Activated CD8-positive, alpha-beta memory T cell treated with anti-CD3 and anti-CD28 coated beads for 1 hour (primary cell): ENCODE measurements around the gene L1CAM.
"Not testable (repeated sequence)": the region's sequence is repeated elsewhere in the genome, so short reads cannot be mapped to it uniquely, and the experiment has no call there.

ENCODE experiments used
- DNase-seq, 2 donors: peaks; one replicate each; pipeline ENCODE4 v3.0.0-alpha.2; 2020; ENCODE audit warnings: low read depth in 1 of 2; ENCODE audit errors: extremely low read depth in 1 of 2

L1CAM gene

DNA sequence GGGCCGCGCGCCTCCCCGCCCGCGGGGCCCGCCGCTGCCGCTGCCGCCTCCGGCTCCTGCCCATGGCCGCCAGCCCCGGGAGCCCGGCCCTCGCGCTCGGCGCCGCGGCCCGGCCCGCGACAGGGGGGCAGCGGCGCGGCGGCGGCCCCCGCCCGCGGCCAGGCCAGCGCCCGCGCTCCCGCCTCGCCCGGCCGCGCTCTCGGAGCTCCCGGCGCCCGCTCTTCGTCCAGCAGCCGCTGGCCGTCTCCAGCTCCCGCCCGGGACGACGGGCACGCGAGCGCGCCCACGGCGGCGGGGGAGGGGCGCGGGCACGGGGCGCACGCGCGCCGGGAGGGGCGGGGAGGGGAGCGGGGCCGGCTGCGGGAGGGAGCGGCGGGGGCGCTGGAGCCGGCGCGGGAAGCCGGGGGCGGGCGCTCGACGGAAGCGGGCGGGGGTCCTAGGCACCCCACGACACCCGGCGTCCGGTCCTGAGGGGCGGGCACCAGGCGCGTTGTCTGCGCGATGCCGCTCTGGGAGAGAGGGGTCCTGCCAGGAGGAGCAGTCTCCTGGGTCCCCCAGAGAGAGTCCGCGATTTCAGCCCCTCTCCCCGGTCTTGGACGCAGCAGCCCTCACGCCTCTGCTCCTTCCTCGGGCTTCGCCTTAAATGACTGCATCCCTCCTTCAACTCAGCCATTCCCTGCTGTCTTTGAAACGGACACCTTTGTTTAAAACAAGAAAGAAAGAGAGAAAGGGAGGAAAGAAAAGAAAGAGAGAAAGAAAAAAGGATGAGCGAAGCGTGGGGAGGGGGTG is 55.1 kb downstream of the L1CAM start:
- DNase-seq: no peak

- no peak for DNase-seq
These were observed 56.0 kb downstream of the L1CAM start, which contains the start of gene PDZD4 for GRCh38 chrX:153829799-153830639. Gene PDZD4, minus strand, starts transcription at chrX:153830544. Its CDS starts 246 bp downstream, at chrX:153830298.

- no peak for DNase-seq
These were observed 56.5 kb downstream of the L1CAM start for GRCh38 chrX:153829549-153829798.

- DNase-seq: no peak
These were observed 57.0 kb downstream of the L1CAM start for GRCh38 chrX:153828723-153829548.

GRCh38 chrX:153828308-153828707 is 57.7 kb downstream of the L1CAM start:
- DNase-seq: no peak

GRCh38 chrX:153827903-153828302 is 58.1 kb downstream of the L1CAM start:
- DNase-seq: no peak

DNA sequence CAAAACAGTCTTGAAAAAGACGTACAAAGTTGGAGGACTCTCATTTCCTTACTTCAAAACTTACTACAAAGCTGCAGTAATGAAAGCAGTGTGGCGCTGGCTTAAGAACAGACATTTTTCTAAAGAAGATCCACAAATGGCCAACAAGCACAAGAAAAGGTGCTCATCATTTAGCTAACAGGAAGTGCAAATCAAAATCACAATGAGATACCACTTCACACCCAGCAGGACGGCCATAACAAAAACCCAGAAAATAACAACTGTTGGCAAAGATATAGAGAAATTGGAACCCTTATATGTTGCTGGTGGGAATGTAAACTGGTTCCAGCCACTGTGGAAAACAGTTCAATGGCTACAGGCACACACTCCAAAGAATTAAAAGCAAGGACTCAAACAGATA is 59.0 kb downstream of the L1CAM start:
- no peak for DNase-seq

GRCh38 chrX:153825042-153825441 is 60.9 kb downstream of the L1CAM start:
- DNase-seq: no peak

DNA sequence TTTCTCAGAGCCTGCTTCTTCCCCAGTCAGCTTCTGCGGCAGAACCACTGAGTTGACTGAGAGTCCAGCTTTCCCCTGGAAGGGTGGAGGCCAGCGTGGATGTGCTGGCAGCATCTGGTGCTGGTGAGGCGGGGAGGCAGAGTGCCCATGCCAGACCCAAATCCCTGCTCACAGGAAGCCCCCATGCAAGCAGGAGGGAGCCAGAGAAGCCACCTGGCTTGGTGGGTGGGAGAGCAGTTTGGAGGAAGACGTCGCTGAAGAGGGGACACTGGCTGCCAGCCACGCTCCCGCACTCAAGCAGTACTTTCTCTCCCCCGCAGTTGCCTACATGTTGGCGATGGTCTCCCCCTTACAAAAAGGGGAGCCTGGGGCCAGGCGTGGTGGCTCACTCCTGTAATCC is 61.6 kb downstream of the L1CAM start:
- DNase-seq: no peak

DNA sequence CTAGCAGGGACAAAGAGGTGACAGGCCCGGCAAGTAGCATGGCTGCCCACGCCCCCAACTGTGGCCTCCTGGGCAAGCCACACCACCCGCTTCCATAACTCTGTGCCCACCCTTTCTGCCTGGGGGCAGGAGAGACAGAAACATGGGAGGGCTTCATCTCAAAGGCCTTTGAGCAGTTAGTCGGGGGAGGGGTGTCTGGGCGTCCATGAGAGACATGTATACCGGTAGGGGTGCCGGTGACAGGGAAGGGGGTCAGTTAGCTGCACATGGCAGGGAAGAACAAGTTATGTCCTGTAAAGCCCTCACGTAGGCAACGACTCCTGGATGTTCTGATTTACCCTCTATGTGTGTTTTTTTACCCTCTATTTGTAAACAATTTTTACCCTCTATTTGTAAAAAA is 64.9 kb downstream of the L1CAM start:
- DNase-seq: no peak

GRCh38 chrX:153820601-153821000 is 65.4 kb downstream of the L1CAM start:
- no peak for DNase-seq

DNA sequence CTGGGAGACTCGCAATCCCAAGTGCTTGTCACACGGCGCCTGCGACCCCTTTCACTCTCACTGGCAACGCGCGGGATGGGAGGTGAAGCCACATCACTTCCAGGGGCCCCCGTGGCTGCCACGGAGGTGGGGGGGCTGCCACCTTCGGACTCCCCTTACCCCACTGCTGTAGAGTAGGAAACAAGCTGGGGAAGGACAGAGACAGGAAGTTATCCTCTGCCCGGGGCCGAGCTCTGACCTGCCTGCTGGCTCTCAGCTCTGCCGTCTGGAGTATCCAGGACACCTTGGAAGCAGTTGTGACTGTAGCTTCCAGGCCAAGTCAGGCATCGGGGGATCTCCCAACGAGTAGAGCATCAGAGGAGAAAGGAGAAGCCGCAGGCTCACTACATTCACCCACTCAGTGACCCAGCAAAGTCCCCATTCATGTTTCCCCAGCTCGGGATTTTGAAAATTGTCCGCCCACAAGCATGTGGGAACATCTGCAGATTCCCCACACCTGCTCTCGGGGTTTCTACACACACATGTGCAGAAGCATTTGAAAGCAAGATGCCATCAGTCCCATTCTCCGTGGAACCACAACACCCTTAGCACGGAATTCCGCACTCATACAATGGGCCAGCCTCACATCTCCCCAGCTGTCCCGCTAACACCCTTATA is 66.5 kb downstream of the L1CAM start:
- DNase-seq: no peak

DNA sequence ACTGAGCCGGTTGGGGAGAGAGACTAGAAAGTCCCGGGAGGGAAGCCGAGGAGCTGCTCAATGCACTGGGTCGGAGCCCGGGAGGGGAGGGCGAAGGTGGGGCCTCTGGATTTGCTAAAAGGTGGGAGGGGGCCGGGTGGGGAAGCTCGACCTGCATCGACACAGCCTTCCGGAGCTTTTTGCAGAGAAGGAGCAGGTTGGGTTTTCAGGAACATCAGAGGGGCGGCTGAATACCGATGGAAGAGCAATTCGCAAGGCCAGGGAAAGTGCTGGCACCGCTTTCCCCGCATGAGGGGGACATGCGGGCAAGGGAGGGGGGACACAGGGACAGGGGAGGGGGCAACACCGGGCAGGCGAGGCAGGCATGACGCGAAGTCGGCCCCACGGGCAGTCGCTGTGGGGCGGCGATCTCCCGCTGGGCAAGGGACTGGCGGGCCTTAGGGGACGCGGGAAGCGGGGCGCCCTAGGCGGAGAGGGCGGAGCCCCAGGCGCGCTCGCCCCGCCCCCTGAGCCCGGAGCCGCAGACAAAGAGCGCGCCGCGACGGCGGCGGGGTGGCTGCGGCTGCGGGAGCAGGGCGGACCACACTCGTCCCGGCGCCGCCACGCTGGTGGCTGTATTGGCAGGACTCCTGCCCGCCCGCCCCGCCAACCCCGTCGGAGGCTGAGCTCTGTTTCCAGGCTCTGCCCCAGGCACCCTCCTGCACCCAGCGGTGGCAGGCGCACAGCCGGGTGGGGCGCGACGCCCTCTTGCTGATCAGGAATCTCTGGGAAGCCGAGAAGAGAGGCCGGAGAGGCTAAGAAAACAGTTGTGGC is 67.2 kb downstream of the L1CAM start:
- peak in 1 of 2 donors; percentile 39 for DNase-seq

DNA sequence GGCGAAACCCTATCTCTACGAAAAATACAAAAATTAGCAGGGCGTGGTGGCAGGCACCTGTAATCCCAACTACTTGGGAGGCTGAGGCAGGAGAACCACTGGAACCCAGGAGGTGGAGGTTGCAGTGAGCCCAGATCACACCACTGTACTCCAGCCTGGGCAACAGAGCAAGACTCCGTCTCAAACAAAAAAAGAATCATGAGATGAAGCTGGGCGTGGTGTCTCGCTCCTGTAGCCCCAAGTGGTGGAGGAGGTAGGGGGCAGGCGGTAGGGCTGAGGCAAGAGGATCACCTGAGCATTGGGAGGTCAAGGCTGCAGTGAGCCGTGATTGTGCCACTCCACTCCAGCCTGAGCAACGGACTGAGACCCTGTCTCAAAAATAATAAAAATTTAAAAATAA is 67.9 kb downstream of the L1CAM start:
- DNase-seq: not testable (repeated sequence)

GRCh38 chrX:153816831-153817690 is 68.9 kb downstream of the L1CAM start:
- no peak for DNase-seq

DNA sequence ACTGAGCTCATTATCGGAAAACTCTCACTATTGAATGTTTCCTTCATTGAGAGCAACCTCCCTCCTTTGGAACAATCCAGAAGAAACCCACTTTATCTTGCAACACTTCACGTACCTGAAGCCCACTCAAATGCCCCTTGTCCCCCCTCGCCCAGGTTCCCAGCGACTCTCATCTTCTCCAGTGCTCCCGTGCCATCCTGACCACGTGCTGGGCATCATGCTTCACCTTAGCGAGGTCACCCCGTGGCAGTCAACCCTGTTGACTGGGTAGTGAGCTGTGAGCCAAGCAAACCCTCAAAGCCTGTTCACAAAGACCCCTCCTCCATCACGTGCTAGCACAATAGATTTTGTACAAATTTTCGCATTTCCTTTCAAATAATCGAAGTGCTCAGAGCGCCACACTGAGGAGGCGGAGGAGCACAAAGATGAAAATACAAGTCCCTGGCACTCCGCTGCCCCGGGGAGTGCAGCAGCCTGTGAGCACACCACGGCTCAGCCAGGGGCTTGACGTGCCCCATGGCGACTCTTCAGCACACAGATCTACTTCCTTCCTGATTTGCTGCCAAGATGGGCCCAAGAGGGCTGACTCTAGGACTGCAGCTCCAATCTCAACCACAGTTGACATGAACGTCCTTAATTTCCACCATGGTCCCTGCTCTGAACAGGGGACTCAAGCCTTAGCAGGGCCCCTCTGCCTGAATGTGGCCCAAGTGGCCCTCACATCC is 71.2 kb downstream of the L1CAM start:
- no peak for DNase-seq

DNA sequence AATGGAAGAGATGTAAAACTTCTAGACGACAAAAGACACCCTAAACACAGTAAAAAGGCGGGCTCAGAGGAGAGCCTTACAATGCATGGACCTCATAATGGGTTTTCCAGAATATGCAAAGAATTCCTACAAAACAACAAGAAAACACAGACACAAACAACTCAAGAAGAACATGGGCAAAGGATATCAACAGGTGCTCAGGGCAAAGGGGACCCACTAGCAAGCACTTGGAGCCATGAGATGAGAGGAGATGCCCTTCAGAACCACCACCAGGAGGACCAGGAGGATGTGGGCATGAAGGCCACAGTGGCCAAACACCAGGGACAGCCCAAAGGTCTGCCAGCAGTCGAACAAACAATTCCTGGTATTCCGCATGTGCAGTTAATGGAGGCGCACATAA is 72.8 kb downstream of the L1CAM start:
- DNase-seq: no peak

- DNase-seq: no peak
These were observed 73.8 kb downstream of the L1CAM start for GRCh38 chrX:153812220-153812619.
